ENCODE results near the gene SLC24A3.

DNA sequence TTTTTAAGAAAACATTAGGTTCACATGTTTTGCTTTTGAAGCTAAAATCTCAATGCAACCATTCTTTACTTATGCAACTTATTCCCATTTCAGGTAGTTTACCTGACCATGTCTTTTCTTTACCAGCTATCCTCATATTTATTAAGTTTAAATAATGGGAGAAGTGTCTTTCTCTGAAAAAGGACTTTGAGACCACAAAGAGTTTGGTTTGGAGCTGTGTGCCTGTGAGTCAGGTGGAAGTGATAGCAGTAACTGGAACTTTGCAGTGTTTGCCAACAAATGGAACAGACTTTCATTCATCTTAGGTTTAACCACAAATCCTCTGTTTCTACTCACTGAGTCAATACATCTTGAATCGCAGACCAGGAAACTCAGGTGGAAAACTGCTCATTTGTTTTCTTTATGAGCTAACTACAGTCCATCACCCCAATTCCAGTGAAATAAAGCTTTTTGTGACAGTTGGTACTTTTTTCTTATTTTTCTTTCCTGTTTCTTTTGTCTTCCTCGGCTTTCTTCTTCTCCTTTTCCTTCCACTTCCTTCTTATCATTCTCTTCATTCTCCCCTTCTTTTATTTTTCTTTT, 397.3 kb downstream of the SLC24A3 start:
- TF ChIP-seq XRCC5 (optimal IDR thresholded peaks at IDR 0.05; ENCODE audit: low read length) (no peak), ZNF264 (CRISPR knock-in tag; IDR thresholded peaks at IDR 0.05) (peak; percentile 76; the same call in 1 of the 2 replicates), POLR2AphosphoS5 (IDR thresholded peaks at IDR 0.05; ENCODE audit: low read depth, low read length) (no peak), JUND (CRISPR knock-in tag; IDR thresholded peaks at IDR 0.05) (no peak), AGO1 (IDR thresholded peaks at IDR 0.05; ENCODE audit: low read depth, low read length, poor library complexity, severe bottlenecking) (no peak), FOXA1 (IDR thresholded peaks at IDR 0.05) (0 out of 2 replicates have a peak, but pooled peaks have one; percentile 15), FOXA1 (CRISPR knock-in tag; IDR thresholded peaks at IDR 0.05) (peak; percentile 86), HNRNPH1 (optimal IDR thresholded peaks at IDR 0.05; ENCODE audit: low read depth, low read length) (no peak), NR1H2 (CRISPR knock-in tag; IDR thresholded peaks at IDR 0.05; ENCODE audit: borderline replicate concordance, low read depth) (no peak), ZBTB7B (CRISPR knock-in tag; IDR thresholded peaks at IDR 0.05) (no peak)
- TF ChIP-seq, protein P1, sequence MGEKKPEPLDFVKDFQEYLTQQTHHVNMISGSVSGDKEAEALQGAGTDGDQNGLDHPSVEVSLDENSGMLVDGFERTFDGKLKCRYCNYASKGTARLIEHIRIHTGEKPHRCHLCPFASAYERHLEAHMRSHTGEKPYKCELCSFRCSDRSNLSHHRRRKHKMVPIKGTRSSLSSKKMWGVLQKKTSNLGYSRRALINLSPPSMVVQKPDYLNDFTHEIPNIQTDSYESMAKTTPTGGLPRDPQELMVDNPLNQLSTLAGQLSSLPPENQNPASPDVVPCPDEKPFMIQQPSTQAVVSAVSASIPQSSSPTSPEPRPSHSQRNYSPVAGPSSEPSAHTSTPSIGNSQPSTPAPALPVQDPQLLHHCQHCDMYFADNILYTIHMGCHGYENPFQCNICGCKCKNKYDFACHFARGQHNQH (CRISPR knock-in tag; IDR thresholded peaks at IDR 0.05) = peak; percentile 90
- TF ChIP-seq, protein P2, sequence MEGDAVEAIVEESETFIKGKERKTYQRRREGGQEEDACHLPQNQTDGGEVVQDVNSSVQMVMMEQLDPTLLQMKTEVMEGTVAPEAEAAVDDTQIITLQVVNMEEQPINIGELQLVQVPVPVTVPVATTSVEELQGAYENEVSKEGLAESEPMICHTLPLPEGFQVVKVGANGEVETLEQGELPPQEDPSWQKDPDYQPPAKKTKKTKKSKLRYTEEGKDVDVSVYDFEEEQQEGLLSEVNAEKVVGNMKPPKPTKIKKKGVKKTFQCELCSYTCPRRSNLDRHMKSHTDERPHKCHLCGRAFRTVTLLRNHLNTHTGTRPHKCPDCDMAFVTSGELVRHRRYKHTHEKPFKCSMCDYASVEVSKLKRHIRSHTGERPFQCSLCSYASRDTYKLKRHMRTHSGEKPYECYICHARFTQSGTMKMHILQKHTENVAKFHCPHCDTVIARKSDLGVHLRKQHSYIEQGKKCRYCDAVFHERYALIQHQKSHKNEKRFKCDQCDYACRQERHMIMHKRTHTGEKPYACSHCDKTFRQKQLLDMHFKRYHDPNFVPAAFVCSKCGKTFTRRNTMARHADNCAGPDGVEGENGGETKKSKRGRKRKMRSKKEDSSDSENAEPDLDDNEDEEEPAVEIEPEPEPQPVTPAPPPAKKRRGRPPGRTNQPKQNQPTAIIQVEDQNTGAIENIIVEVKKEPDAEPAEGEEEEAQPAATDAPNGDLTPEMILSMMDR (CRISPR knock-in tag; IDR thresholded peaks at IDR 0.05) = no peak
- TF ChIP-seq, protein P3, sequence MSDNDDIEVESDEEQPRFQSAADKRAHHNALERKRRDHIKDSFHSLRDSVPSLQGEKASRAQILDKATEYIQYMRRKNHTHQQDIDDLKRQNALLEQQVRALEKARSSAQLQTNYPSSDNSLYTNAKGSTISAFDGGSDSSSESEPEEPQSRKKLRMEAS (IDR thresholded peaks at IDR 0.05) = peak; percentile 28; the same call in 1 of the 2 replicates
